Measurements from ENCODE around the gene INSYN2B.

INSYN2B gene

DNA sequence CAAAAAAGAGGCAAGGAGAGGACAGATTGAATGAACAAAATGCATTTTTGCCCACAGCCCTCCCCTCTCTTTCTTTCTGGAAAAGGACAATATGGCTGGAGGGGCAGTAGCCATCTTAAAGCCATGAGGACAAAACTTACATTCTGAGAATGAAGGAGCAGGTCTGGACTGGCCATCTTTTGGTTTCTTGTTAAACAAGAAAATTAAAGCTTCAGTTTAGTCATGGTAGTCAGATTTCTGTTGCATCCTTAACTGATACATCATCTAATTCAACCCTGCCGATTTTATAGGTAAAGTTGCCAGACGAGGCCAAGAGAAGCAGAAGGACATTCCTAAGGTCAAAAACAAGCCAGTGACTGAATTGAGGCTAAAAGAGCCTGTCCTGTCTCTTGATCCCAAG, 31.5 kb upstream of the INSYN2B start:
- TF ChIP-seq, protein P1, sequence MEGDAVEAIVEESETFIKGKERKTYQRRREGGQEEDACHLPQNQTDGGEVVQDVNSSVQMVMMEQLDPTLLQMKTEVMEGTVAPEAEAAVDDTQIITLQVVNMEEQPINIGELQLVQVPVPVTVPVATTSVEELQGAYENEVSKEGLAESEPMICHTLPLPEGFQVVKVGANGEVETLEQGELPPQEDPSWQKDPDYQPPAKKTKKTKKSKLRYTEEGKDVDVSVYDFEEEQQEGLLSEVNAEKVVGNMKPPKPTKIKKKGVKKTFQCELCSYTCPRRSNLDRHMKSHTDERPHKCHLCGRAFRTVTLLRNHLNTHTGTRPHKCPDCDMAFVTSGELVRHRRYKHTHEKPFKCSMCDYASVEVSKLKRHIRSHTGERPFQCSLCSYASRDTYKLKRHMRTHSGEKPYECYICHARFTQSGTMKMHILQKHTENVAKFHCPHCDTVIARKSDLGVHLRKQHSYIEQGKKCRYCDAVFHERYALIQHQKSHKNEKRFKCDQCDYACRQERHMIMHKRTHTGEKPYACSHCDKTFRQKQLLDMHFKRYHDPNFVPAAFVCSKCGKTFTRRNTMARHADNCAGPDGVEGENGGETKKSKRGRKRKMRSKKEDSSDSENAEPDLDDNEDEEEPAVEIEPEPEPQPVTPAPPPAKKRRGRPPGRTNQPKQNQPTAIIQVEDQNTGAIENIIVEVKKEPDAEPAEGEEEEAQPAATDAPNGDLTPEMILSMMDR (IDR thresholded peaks at IDR 0.05; ENCODE audit: extremely low read depth, insufficient read depth, missing control alignments), result no peak
- DNase-seq (ENCODE audit: low spot score), result no peak
- in situ Hi-C loops (cut with MboI; ENCODE audit: low pct_unique_long_range_greater_than_20kb, low sequenced_read_pairs, unreplicated experiment), result no loop called here

DNA sequence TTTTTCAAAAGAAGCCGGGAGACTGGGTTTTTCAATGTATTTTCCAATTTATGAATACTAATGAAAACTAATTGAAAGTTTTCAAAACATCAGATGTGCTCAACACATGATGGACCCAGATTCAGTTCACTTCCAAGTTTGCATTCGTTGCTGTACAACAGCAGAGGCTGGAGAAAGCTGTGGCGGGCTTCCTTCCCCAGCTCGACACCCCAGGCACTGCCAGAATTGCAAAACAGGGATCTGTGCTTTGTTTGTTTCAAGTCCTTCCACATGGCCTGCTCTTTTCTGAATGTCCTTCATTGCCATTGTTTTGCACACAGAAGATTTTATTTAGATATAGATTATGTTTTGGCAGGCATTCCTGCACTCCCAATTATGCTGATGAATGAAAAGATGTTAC, 30.3 kb upstream of the INSYN2B start:
- in situ Hi-C loops (cut with MboI; ENCODE audit: low pct_unique_long_range_greater_than_20kb, low sequenced_read_pairs, unreplicated experiment), result no loop called here
- DNase-seq (ENCODE audit: low spot score), result no peak
- TF ChIP-seq, protein P1 (IDR thresholded peaks at IDR 0.05; ENCODE audit: extremely low read depth, insufficient read depth, missing control alignments), result no peak

DNA sequence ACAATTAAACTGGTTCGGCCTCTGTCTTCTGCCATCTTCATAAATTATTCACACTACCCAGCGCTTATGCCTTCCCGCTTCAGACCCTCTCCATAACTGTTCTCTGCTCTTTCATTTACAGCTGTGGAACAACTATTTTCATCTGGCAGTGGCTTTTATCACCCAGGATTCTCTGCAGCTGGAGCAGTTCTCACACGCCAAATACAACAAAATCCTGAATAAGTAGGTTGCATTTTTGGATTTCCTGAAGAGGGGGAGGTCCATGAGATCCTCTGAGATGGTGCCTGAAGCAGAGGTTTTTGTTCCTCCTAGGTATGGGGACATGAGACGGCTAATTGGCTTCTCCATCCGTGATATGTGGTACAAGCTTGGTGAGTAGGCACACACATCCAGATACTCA, 28.1 kb upstream of the INSYN2B start:
- TF ChIP-seq, protein P1 (IDR thresholded peaks at IDR 0.05; ENCODE audit: extremely low read depth, insufficient read depth, missing control alignments), result no peak

DNA sequence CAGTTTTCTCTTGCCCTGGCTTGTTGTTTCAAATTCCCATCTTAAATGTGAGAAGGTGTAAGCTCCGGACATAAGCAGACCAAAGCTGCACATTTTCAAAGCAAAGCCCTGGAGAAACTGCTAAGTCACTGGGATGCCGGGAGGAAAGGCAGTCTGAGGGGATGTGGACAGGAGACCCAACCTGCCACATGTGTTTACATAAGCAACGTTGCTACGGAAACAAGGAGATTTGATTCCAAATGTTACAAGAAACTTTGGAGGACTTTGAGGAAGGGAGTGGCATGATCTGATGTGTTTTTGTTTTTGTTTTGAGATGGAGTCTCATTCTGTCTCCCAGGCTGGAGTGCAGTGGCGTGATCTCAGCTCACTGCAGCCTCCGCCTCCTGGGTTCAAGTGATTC, 25.7 kb upstream of the INSYN2B start:
- TF ChIP-seq, protein P1 (IDR thresholded peaks at IDR 0.05; ENCODE audit: extremely low read depth, insufficient read depth, missing control alignments), result no peak
- DNase-seq (ENCODE audit: low spot score), result no peak
- in situ Hi-C loops (cut with MboI; ENCODE audit: low pct_unique_long_range_greater_than_20kb, low sequenced_read_pairs, unreplicated experiment), result no loop called here

More for the DNA sequence above, 28.1 kb upstream of the INSYN2B start:
- no peak for DNase-seq (ENCODE audit: low spot score)
- in situ Hi-C loops (cut with MboI; ENCODE audit: low pct_unique_long_range_greater_than_20kb, low sequenced_read_pairs, unreplicated experiment), result no loop called here

DNA sequence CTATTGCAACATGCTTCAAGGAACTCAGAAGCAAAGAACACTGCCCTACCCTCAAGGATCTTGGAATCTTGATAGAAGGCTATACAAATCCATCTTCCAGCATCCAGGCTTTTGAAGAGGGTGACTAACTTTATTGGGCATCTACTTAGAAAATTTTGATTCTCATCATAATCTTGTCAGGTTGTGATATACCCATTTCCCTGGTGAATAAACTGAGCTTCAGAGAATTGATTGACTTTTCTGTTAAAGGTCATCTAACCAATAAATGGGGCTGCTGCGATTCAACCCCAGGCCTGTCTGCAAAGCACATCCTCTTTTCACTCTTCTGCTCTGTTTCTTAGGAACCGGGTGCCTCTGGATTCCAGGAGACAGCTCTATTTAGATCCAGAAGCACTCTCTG, 19.9 kb upstream of the INSYN2B start:
- no peak for DNase-seq (ENCODE audit: low spot score)
- in situ Hi-C loops (cut with MboI; ENCODE audit: low pct_unique_long_range_greater_than_20kb, low sequenced_read_pairs, unreplicated experiment), result no loop called here
- TF ChIP-seq, protein P1 (IDR thresholded peaks at IDR 0.05; ENCODE audit: extremely low read depth, insufficient read depth, missing control alignments), result no peak

DNA sequence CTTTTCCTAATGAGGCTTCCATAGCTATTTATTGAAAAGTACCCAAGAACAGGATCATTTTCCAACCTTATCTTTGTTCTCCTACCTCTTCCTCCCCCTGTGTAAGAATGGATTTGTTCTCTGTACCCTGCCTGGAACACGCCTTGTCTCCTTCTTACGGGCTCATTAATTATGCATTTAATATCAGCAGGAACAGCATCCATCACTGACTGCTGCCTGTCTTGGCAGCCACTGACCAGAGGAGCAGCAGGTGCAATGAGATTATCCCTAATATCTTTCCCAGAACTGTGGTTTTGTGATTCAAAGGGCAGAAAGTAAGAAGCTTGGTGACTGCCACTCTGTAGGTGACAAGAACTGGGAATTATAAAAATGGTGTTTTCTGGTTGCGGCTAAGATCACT, 19.3 kb upstream of the INSYN2B start:
- DNase-seq (ENCODE audit: low spot score), result no peak
- TF ChIP-seq, protein P1 (IDR thresholded peaks at IDR 0.05; ENCODE audit: extremely low read depth, insufficient read depth, missing control alignments), result no peak
- in situ Hi-C loops (cut with MboI; ENCODE audit: low pct_unique_long_range_greater_than_20kb, low sequenced_read_pairs, unreplicated experiment), result no loop called here

DNA sequence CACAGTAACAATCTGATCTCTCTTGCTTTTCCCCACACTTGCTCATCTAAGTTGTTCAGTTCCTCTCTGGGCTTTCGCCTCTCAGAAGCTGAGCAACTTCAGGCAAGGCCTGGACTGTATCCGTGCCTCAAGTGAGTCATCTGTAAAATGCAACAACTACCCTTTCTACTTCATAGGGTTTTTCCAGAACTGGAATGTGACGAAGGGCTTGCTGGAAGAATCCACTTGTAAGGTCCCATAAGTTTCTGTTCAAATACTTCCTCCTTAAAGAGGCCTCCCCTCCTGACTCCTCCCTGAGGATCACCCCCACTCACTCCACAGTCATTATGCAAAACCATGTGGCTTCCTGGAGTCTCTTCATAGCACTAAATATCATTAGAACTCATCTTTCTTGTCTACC, 17.5 kb upstream of the INSYN2B start:
- in situ Hi-C loops (cut with MboI; ENCODE audit: low pct_unique_long_range_greater_than_20kb, low sequenced_read_pairs, unreplicated experiment), result no loop called here
- DNase-seq (ENCODE audit: low spot score), result no peak
- TF ChIP-seq, protein P1 (IDR thresholded peaks at IDR 0.05; ENCODE audit: extremely low read depth, insufficient read depth, missing control alignments), result no peak

Measured in GM13977 (cell line).